ENCODE data around the gene CCPG1. TPM values are rescaled to one million over a fixed set of nuclear protein-coding genes. Genes with fewer than 3 reads are reported as not detected.
A peak's percentile ranks its signal among the peaks of the same experiment; 100 is the strongest.

Gene CCPG1
- total RNA-seq, 1 donor from 2014 or later, result 12.5 TPM

DNA sequence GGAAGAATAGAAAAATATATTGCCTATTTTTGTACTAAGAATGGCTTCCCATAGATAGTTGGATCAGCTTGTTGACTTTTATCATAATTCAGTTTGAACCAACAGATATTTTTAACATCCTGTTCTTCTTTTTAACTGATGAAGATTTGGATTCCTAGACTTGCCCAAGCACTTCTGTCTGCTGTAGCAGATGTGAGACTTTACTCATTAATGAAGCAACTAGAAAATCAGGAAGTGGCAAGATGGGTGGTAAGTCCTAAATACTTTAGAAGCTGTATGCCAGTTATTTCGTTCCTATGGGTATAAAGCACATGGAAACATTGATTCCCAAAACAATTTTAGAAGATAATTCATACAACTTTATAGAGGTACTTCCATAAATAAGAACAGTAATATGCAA, 80.8 kb downstream of the CCPG1 start:
- H3K27me3 ChIP-seq (ENCODE audit: control insufficient read depth in 3 of 3, insufficient read depth in 3 of 3, low read length in 3 of 3), result no peaks in the 10 kb centered on the region

DNA sequence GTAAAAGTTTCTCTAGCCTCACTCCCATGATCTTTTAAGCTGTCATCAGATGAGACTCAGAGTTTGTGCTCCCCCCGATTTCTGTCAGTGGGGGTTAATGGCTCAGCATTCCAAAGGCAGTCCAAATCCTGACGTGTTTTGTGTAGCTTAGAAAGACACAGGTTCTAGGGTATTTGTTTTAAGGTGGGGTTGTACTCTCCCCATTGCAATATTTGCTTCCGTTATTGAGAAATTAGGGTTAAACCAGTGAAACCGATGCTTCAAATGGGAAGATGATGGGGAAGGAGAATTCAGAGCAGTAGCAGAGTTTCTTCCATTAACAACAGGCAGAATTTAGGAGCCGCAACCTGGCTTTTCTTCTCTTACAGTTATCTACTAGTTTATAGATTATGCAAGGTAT, 85.7 kb downstream of the CCPG1 start:
- no peak overlapping the region for H3K27ac ChIP-seq (ENCODE audit: low read depth, low read length)
- no peak overlapping the region for H3K4me3 ChIP-seq (ENCODE audit: low read length in 3 of 3)
- no peaks in the 10 kb centered on the region for H3K27me3 ChIP-seq (ENCODE audit: control insufficient read depth in 3 of 3, insufficient read depth in 3 of 3, low read length in 3 of 3)
- peaks cover 0 to 8% (median 3%) of the 10 kb centered on the region in 3 donors for H3K4me1 ChIP-seq (ENCODE audit: control insufficient read depth in 3 of 3, insufficient read depth in 3 of 3, low read length in 3 of 3)
- H3K36me3 ChIP-seq (ENCODE audit: control insufficient read depth in 3 of 3, insufficient read depth in 3 of 3, low read length in 3 of 3), result peaks cover 0 to 2% (median 0%) of the 10 kb centered on the region in 3 donors
- H3K9ac ChIP-seq (ENCODE audit: low read depth in 1 of 3, low read length in 3 of 3), result no peak overlapping the region
- no peaks in the 10 kb centered on the region for H3K9me3 ChIP-seq (ENCODE audit: control insufficient read depth in 3 of 3, low read length in 3 of 3)

More for the DNA sequence above, 80.8 kb downstream of the CCPG1 start:
- H3K9ac ChIP-seq (ENCODE audit: low read depth in 1 of 3, low read length in 3 of 3), result no peak overlapping the region
- H3K36me3 ChIP-seq (ENCODE audit: control insufficient read depth in 3 of 3, insufficient read depth in 3 of 3, low read length in 3 of 3), result peaks cover 0 to 8% (median 4%) of the 10 kb centered on the region in 3 donors
- no peaks in the 10 kb centered on the region for H3K4me1 ChIP-seq (ENCODE audit: control insufficient read depth in 3 of 3, insufficient read depth in 3 of 3, low read length in 3 of 3)
- no peak overlapping the region for H3K4me3 ChIP-seq (ENCODE audit: low read length in 3 of 3)
- no peak overlapping the region for H3K27ac ChIP-seq (ENCODE audit: low read depth, low read length)
- H3K9me3 ChIP-seq (ENCODE audit: control insufficient read depth in 3 of 3, low read length in 3 of 3), result no peaks in the 10 kb centered on the region

DNA sequence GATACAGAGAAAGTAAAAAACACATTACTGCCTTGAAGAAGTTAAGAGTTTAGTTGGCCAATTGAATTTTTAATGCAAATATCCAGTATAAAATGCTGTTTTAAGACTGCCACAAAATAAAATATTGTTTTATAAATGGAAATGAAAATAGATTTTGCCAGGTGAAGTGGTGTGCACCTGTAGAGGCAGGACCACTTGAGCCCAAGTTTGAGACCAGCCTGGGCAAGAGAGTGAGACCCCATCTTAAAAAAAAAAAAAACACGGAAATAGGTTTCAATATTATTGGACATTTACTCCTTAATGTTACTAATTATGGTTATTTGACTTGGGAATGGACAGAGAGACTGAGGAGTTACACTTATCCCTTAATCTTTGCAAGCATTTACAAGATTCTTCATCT, 87.2 kb downstream of the CCPG1 start:
- Histone ChIP-seq H3K4me1 (ENCODE audit: control insufficient read depth in 3 of 3, insufficient read depth in 3 of 3, low read length in 3 of 3) (peaks cover 0 to 8% (median 5%) of the 10 kb centered on the region in 3 donors), H3K4me3 (ENCODE audit: low read length in 3 of 3) (no peak overlapping the region), H3K9me3 (ENCODE audit: control insufficient read depth in 3 of 3, low read length in 3 of 3) (no peaks in the 10 kb centered on the region), H3K27me3 (ENCODE audit: control insufficient read depth in 3 of 3, insufficient read depth in 3 of 3, low read length in 3 of 3) (no peaks in the 10 kb centered on the region), H3K9ac (ENCODE audit: low read depth in 1 of 3, low read length in 3 of 3) (no peak overlapping the region), H3K27ac (ENCODE audit: low read depth, low read length) (no peak overlapping the region), H3K36me3 (ENCODE audit: control insufficient read depth in 3 of 3, insufficient read depth in 3 of 3, low read length in 3 of 3) (peaks cover 0 to 2% (median 0%) of the 10 kb centered on the region in 3 donors)

DNA sequence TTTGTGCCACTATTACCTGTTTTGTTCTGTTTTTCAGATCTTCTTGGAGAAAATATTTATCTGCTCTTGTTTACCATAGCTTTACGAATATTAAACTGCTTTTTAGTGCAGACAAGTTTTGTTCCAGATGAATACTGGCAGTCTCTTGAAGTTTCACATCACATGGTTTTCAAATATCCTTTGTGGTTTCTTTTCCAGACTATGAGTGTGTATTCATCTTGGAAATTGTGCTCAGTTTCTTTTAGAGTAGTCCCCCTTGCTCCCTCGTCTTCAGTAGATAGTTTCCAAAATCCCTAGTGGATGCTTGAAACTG, 88.0 kb downstream of the CCPG1 start:
- H3K9me3 ChIP-seq (ENCODE audit: control insufficient read depth in 3 of 3, low read length in 3 of 3), result no peaks in the 10 kb centered on the region
- H3K9ac ChIP-seq (ENCODE audit: low read depth in 1 of 3, low read length in 3 of 3), result no peak overlapping the region
- H3K4me3 ChIP-seq (ENCODE audit: low read length in 3 of 3), result peak overlapping the region in 1 of 3 donors; percentile 28
- H3K36me3 ChIP-seq (ENCODE audit: control insufficient read depth in 3 of 3, insufficient read depth in 3 of 3, low read length in 3 of 3), result peaks cover 0 to 2% (median 0%) of the 10 kb centered on the region in 3 donors
- no peak overlapping the region for H3K27ac ChIP-seq (ENCODE audit: low read depth, low read length)
- H3K27me3 ChIP-seq (ENCODE audit: control insufficient read depth in 3 of 3, insufficient read depth in 3 of 3, low read length in 3 of 3), result no peaks in the 10 kb centered on the region
- H3K4me1 ChIP-seq (ENCODE audit: control insufficient read depth in 3 of 3, insufficient read depth in 3 of 3, low read length in 3 of 3), result peaks cover 0 to 8% (median 5%) of the 10 kb centered on the region in 3 donors

DNA sequence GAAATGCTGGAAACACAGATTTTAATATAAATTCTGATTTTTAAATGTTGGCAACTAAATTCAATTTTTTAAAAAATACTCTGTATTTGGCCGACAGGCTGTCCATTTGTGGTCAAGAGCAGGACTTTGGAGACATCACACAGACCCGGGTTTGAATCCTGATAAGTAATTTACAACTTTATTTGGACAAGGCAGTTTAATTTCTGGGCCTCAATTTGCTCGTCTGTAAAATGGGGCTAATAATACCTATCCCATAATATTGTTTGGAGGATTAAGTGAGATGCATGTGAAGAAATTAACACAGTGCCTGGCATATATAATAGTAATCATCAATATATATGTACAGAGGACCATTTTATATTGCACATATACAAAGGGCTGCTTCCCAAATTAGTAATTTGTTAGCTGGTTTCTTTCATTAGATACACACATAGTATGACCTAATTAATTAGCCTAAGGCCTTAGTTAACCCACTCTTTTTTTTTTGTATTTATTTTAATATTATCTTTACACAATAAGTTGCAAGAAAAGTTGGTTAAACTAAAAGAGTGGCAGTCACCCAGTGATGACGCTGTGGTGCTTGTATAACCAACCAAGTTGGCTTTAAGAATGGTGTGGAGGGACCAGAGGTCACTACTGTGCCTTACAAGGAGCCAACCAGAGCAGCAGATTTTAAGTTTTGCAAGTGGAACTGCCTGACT, 88.5 kb downstream of the CCPG1 start:
- peaks cover 0 to 8% (median 5%) of the 10 kb centered on the region in 3 donors for H3K4me1 ChIP-seq (ENCODE audit: control insufficient read depth in 3 of 3, insufficient read depth in 3 of 3, low read length in 3 of 3)

DNA sequence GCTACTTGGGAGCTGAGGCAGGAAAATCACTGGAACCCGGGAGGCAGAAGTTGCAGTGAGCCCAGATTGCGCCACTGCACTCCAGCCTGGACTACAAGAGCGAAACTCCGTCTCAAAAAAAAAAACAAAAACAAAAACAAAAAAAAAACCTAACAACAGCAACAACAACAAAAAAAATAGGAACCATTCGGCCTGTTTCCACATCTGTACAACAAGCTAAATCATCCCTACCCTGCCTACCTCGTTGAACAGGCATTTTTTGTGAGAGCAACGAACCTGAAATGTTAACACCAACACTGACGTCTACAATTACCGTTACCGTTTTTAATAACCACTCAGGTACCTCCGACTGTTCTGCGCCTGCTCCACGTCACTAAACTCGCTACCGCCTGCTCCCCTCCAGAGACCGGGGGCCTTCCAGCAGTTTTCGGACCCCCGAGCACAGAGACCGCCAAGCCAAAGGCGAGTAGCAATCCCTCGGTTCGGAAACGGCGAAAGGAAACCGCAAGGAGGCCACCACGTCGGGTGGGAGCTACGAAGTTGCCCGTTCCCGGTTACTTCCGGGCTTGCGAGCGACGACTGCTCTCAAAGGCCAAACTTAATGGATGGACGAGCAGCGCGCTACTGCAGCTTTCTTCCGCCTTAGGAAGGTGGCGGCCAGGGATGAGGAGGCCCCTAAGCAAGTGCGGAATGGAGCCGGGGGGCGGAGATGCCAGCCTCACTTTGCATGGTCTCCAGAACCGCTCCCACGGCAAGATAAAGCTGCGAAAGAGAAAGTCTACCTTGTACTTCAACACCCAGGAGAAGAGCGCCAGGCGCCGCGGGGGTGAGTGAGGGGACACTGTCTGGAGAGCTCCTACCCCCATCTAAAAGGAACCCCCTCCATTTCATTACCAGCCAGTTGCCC, 89.3 kb downstream of the CCPG1 start, which contains the start of the genes PIGB and PIGBOS1:
Gene PIGB (plus strand): TSS at position 635 of the 907 bp plus-strand sequence. CDS start 29 bp downstream, at position 664.
Gene PIGBOS1 (minus strand): TSS at position 536 of the 907 bp plus-strand sequence. CDS start 1,331 bp downstream, outside the sequence.
- Histone ChIP-seq H3K4me3 (ENCODE audit: low read length in 3 of 3) (peak within 1 kb of the TSS; percentile 89 to 97 (median 95)), H3K27me3 (ENCODE audit: control insufficient read depth in 3 of 3, insufficient read depth in 3 of 3, low read length in 3 of 3) (no peaks in the 10 kb centered on the region), H3K36me3 (ENCODE audit: control insufficient read depth in 3 of 3, insufficient read depth in 3 of 3, low read length in 3 of 3) (peaks cover 0 to 2% (median 0%) of the 10 kb centered on the region in 3 donors), H3K9ac (ENCODE audit: low read depth in 1 of 3, low read length in 3 of 3) (peak within 1 kb of the TSS; percentile 89 to 98 (median 97)), H3K27ac (ENCODE audit: low read depth, low read length) (peak within 1 kb of the TSS; percentile 85), H3K9me3 (ENCODE audit: control insufficient read depth in 3 of 3, low read length in 3 of 3) (no peaks in the 10 kb centered on the region), H3K4me1 (ENCODE audit: control insufficient read depth in 3 of 3, insufficient read depth in 3 of 3, low read length in 3 of 3) (peaks cover 0 to 8% (median 5%) of the 10 kb centered on the region in 3 donors)

More for the DNA sequence above, 88.5 kb downstream of the CCPG1 start:
- Histone ChIP-seq H3K36me3 (ENCODE audit: control insufficient read depth in 3 of 3, insufficient read depth in 3 of 3, low read length in 3 of 3) (peaks cover 0 to 2% (median 0%) of the 10 kb centered on the region in 3 donors), H3K9me3 (ENCODE audit: control insufficient read depth in 3 of 3, low read length in 3 of 3) (no peaks in the 10 kb centered on the region), H3K27ac (ENCODE audit: low read depth, low read length) (peak overlapping the region; percentile 85), H3K4me3 (ENCODE audit: low read length in 3 of 3) (peak overlapping the region; percentile 89 to 97 (median 95)), H3K27me3 (ENCODE audit: control insufficient read depth in 3 of 3, insufficient read depth in 3 of 3, low read length in 3 of 3) (no peaks in the 10 kb centered on the region), H3K9ac (ENCODE audit: low read depth in 1 of 3, low read length in 3 of 3) (peak overlapping the region; percentile 89 to 98 (median 97))

Other genes with a start within 250 kb of the CCPG1 start
- gene RSL24D1, start 211.4 kb downstream of the CCPG1 start, total RNA-seq, result 69.4 TPM
- gene RAB27A, start 118.5 kb downstream of the CCPG1 start, total RNA-seq, result 3.7 TPM
- 6.8 TPM for gene PIGBOS1, start 89.2 kb downstream of the CCPG1 start, total RNA-seq
- 5.2 TPM for gene PIGB, start 89.1 kb downstream of the CCPG1 start, total RNA-seq
- gene PIERCE2, start 136 bp upstream of the CCPG1 start, total RNA-seq, result 0.52 TPM
- gene DNAAF4, start 99.9 kb upstream of the CCPG1 start, total RNA-seq, result 1.6 TPM
- gene PYGO1, start 180.0 kb upstream of the CCPG1 start, total RNA-seq, result 10.4 TPM